HepG2 (cell line): Measurements from ENCODE around the gene HMCN1.

Experiments used
- BRCA1 ChIP-seq: sonication (generic); formaldehyde crosslinking; IDR thresholded peaks from 2 replicates; pipeline ENCODE4 v1.4.0; 2020; ENCODE audit warnings: missing genetic modification reagents
- CTCF ChIP-seq: sonication (generic); formaldehyde crosslinking; IDR thresholded peaks from 2 replicates; pipeline ENCODE4 v1.5.0; 2020; ENCODE audit warnings: mild to moderate bottlenecking, missing genetic modification reagents, moderate library complexity
- FOXK2 ChIP-seq: fragments of 450-650 bp; IDR thresholded peaks from 2 replicates; pipeline ENCODE4 v1.6.1; 2016
- HNF1A ChIP-seq, 2 experiments: sonication (generic) in 1 of 2; formaldehyde crosslinking in 1 of 2; IDR thresholded peaks; 2 replicates each; pipeline versions ENCODE4 v1.4.0 to v1.6.1; 2016 to 2020; ENCODE audit warnings: borderline replicate concordance in 1 of 2, low read depth in 1 of 2, mild to moderate bottlenecking in 1 of 2, missing genetic modification reagents in 1 of 2
- JUNB ChIP-seq: sonication (generic); formaldehyde crosslinking; IDR thresholded peaks from 2 replicates; pipeline ENCODE4 v1.8.0; 2022; ENCODE audit warnings: missing genetic modification reagents, mild to moderate bottlenecking, borderline replicate concordance
- KDM4B ChIP-seq: sonication (generic); formaldehyde crosslinking; IDR thresholded peaks from 2 replicates; pipeline ENCODE4 v1.4.0; 2020; ENCODE audit warnings: missing genetic modification reagents
- MXI1 ChIP-seq: IDR thresholded peaks from 3 replicates; pipeline ENCODE4 v1.6.1; 2012; ENCODE audit warnings: low read depth, low read length, inconsistent platforms, borderline replicate concordance
- POLR2AphosphoS5 ChIP-seq: IDR thresholded peaks from 2 replicates; pipeline ENCODE4 v1.6.1; 2012; ENCODE audit warnings: low read depth, low read length
- PTBP1 ChIP-seq: fragments of 200-400 bp; formaldehyde crosslinking; IDR thresholded peaks from 2 replicates; pipeline ENCODE4 v1.6.1; 2018; ENCODE audit warnings: low read length, low read depth; ENCODE audit not compliant: poor library complexity, severe bottlenecking
- TMF1 ChIP-seq: sonication (generic); formaldehyde crosslinking; IDR thresholded peaks from 2 replicates; pipeline ENCODE4 v1.8.1; 2022; ENCODE audit warnings: low read depth, missing genetic modification reagents
- ZFP36L2 ChIP-seq: sonication (generic); formaldehyde crosslinking; IDR thresholded peaks from 2 replicates; pipeline ENCODE4 v1.4.0; 2020; ENCODE audit warnings: missing genetic modification reagents
- ZNF232 ChIP-seq: sonication (generic); formaldehyde crosslinking; IDR thresholded peaks from 2 replicates; pipeline ENCODE4 v1.4.0; 2020; ENCODE audit warnings: missing genetic modification reagents, borderline replicate concordance
- ZNF576 ChIP-seq: sonication (generic); formaldehyde crosslinking; IDR thresholded peaks from 2 replicates; pipeline ENCODE4 v1.4.0; 2020; ENCODE audit warnings: mild to moderate bottlenecking, missing genetic modification reagents
- ZNF629 ChIP-seq: sonication (generic); formaldehyde crosslinking; conservative IDR thresholded peaks from 2 replicates; pipeline ENCODE4 v1.5.0; 2020; ENCODE audit warnings: missing genetic modification reagents

GRCh38 chr1:185933580-185933979 lies 199.4 kb downstream of the HMCN1 start:
- TF ChIP-seq CTCF (CRISPR knock-in tag) (no peak), PTBP1 (no peak), HNF1A (IDR thresholded peaks at IDR 0.05; ENCODE audit: low read depth) (no peak), HNF1A (CRISPR knock-in tag; IDR thresholded peaks at IDR 0.05; ENCODE audit: borderline replicate concordance) (no peak), ZFP36L2 (CRISPR knock-in tag) (no peak), JUNB (CRISPR knock-in tag) (no peak), TMF1 (CRISPR knock-in tag) (no peak), ZNF576 (CRISPR knock-in tag) (no peak), ZNF629 (CRISPR knock-in tag) (no peak), KDM4B (CRISPR knock-in tag) (no peak), POLR2AphosphoS5 (no peak), BRCA1 (CRISPR knock-in tag) (no peak), ZNF232 (CRISPR knock-in tag) (no peak), MXI1 (no peak), FOXK2 (no peak)
